Ovary (tissue), 9 donors: ENCODE measurements around the gene CAPZB. TPM values are rescaled to one million over a fixed set of nuclear protein-coding genes. Genes with fewer than 3 reads are reported as not detected.

ENCODE experiments used
- DNase-seq, 5 donors: peaks; one replicate each; pipeline ENCODE4 v3.0.0-alpha.2; 2019 to 2020
- H3K27ac ChIP-seq, 2 donors: fragments of 200-600 bp; one replicate each; pipeline versions ENCODE4 v1.5.1 to v1.8.0; 2019 to 2022
- H3K27me3 ChIP-seq: fragments of 200-600 bp; one replicate; pipeline ENCODE4 v1.8.0; 2022
- H3K36me3 ChIP-seq: fragments of 200-600 bp; sonication (generic); one replicate; pipeline ENCODE4 v1.5.1; 2019
- H3K4me1 ChIP-seq: one replicate; pipeline ENCODE4 v1.8.1; 2013; ENCODE audit warnings: mild to moderate bottlenecking, moderate library complexity; ENCODE audit not compliant: insufficient read depth
- H3K4me3 ChIP-seq: fragments of 200-600 bp; sonication (generic); one replicate; pipeline ENCODE4 v1.5.1; 2017
- H3K9me3 ChIP-seq, 2 donors: fragments of 200-600 bp in 1 of 2; sonication (generic) in 1 of 2; one replicate each; pipeline versions ENCODE4 v1.5.1 to v1.8.1; 2013 to 2019; ENCODE audit warnings: mild to moderate bottlenecking in 1 of 2, moderate library complexity in 1 of 2
- EP300 ChIP-seq: sonication (generic); formaldehyde crosslinking; IDR thresholded peaks from one replicate; pipeline ENCODE4 v1.6.1; 2017; ENCODE audit warnings: antibody characterized with exemption
- POLR2A ChIP-seq: fragments of 450-650 bp; IDR thresholded peaks from one replicate; pipeline ENCODE4 v1.6.1; 2017; ENCODE audit warnings: antibody characterized with exemption, mild to moderate bottlenecking, moderate library complexity
- WGBS, 3 donors: extraction: QIAGEN DNeasy Blood & Tissue Kit in 1 of 3; methylation state at CpG; one replicate each; pipeline versions ENCODE4 v1.1.5 to v1.1.7; 2013 to 2017; 5-methylcytosine and 5-hydroxymethylcytosine counted together
- intact Hi-C, 4 donors: fragments of 100-400 bp; cut with DNase I; formaldehyde crosslinking; loops; one replicate each; pipeline versions ENCODE4 v1.11.0 to v1.15.1; 2022 to 2023
- polyA plus RNA-seq, 2 donors: library from polyadenylated mRNA; stranded (reverse); fragments of 200-250 nt in 1 of 2; fragments of 350-450 nt in 1 of 2; fragmentation: Illumina TruSeq in 1 of 2; extraction: RNeasy Lipid Tissue Mini Kit (QIAGEN cat#74804) in 1 of 2; gene quantifications; one replicate each; pipeline ENCODE4 v1.2.3, GENCODE V29; 2013 to 2014
- total RNA-seq, 7 donors: library from RNA; depleted of rRNA in 2 of 7; stranded (reverse); fragments of >200 nt in 2 of 7; fragmentation: NEBNext Ultra II Directional in 3 of 7; extraction: Animal tissue kit (Norgen Biotek cat#: 25700) in 3 of 7; gene quantifications; one replicate each; pipeline versions ENCODE4 v1.1.0 to v1.2.4, GENCODE V29; 2016 to 2023
- TF ChIP-seq, protein P1 (sequence below), 3 donors: fragments of 450-650 bp in 2 of 3; fragments of 200-600 bp in 1 of 3; IDR thresholded peaks; one replicate each; pipeline versions ENCODE4 v1.5.1 to v1.8.0; 2016 to 2022; ENCODE audit warnings: antibody characterized with exemption in 3 of 3, mild to moderate bottlenecking in 1 of 3
- donor health status: DM: no; HTN: no; CAD: no; lungs with moderate emphysema.
- donor health status: DM: no; HTN: no; CAD: no.
- donor health status: Bipolar disorder and iron deficiency.
- donor health status: DM: yes; HTN: yes; CAD: no.
- donor health status: DM: no; HTN: no; CAD: no.
- donor health status: DM: yes; HTN: yes; CAD: no.

Gene CAPZB
- total and polyA plus RNA-seq, 9 donors = 85.0 to 391 (median 258) TPM

DNA sequence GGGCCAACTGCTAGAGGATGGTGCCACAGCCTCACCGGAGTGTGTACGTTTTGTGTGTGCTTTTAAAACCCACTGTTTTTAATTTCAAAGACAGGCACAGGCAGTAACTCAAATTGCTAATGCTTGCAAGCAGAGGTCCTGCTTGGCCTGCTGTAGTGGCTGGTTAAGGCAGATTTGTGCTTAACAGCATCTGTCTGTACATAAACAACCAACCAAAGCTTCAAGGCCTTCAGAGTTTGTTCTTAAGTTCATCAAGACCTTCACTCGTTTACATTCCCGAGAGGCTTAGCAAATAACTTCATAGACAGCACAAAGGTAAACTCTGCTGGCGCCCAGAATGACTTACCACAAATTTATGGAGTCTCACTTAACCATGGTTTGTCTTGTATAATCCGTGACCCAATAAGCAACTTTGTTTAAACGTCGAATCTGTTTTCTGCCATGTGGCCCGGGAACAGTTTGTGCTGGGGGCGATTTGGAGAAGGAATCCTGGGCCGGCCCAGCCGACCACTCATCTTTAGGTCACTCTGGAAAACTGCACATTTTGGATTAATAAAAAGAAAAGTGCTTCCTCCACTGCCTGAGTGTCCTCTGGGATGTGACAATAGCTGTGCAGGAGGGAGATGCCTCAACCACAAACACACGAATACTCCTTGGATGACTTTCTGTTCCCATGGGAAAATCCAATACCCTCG lies 58.1 kb downstream of the CAPZB start:
- TF ChIP-seq EP300 (no peak), POLR2A (no peak)
- TF ChIP-seq, protein P1, sequence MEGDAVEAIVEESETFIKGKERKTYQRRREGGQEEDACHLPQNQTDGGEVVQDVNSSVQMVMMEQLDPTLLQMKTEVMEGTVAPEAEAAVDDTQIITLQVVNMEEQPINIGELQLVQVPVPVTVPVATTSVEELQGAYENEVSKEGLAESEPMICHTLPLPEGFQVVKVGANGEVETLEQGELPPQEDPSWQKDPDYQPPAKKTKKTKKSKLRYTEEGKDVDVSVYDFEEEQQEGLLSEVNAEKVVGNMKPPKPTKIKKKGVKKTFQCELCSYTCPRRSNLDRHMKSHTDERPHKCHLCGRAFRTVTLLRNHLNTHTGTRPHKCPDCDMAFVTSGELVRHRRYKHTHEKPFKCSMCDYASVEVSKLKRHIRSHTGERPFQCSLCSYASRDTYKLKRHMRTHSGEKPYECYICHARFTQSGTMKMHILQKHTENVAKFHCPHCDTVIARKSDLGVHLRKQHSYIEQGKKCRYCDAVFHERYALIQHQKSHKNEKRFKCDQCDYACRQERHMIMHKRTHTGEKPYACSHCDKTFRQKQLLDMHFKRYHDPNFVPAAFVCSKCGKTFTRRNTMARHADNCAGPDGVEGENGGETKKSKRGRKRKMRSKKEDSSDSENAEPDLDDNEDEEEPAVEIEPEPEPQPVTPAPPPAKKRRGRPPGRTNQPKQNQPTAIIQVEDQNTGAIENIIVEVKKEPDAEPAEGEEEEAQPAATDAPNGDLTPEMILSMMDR (IDR thresholded peaks at IDR 0.05) = no peak
- H3K27me3 ChIP-seq = no peaks in the 10 kb centered on the region
- 9 to 20% (median 12%) methylated on average over 14 of the region's 14 CpGs for WGBS, 3 donors
- H3K36me3 ChIP-seq = no peaks in the 10 kb centered on the region
- peak overlapping the region; percentile 64 to 85 for H3K27ac ChIP-seq
- DNase-seq = peak in 3 of 5 donors; percentile 55 to 70 (median 64)
- intact Hi-C loops = no loop called here
- no peak overlapping the region for H3K4me3 ChIP-seq
- peaks cover 51% of the 10 kb centered on the region for H3K4me1 ChIP-seq
- H3K9me3 ChIP-seq = no peaks in the 10 kb centered on the region

DNA sequence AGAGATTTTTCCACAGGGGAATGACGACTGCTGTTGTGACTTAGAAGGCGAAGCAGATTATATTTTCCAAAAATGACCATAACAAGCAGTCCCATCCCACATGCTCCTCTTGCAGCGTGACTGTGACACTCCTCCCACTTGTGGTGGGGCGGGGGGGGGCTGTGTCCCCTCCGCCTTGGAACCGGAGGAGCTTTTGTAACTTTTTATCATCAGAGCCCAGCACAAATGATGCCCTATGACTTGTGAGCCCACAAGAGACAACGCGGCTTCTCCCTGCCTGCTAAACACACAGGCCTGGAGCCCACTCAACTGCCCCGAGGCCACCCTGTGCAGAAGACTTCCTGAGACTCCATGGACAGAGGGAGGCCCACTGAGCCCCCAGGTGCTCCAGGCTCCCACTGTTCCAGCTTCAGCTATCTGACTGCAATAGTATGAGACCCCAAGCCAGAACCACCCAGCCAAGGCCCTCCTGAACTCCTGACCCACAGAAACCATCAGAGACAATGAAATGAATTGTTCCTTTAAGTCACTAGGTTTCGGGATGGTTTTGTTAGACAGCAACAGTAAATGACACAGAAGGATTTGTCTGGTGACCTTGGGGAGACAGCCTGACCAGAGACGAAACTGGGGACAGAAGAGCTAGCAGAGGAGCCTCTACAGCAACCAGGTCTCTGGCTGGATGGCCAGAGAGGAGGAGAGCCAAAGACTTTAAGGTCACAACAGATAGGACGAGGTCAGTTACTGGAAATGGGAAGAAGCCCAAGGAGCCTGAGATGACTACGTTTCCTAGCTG lies 58.8 kb downstream of the CAPZB start:
- Histone ChIP-seq H3K27me3 (no peaks in the 10 kb centered on the region), H3K4me1 (peaks cover 51% of the 10 kb centered on the region), H3K27ac (peak overlapping the region; percentile 64 to 85), H3K36me3 (no peaks in the 10 kb centered on the region), H3K4me3 (no peak overlapping the region), H3K9me3 (no peaks in the 10 kb centered on the region)
- DNase-seq = peak in 2 of 5 donors; percentile 45 to 63
- WGBS, 3 donors = 12 to 26% (median 15%) methylated on average over 13 of the region's 13 CpGs
- TF ChIP-seq, protein P1 (IDR thresholded peaks at IDR 0.05) = no peak
- TF ChIP-seq POLR2A (no peak), EP300 (no peak)
- intact Hi-C loops = no loop called here

DNA sequence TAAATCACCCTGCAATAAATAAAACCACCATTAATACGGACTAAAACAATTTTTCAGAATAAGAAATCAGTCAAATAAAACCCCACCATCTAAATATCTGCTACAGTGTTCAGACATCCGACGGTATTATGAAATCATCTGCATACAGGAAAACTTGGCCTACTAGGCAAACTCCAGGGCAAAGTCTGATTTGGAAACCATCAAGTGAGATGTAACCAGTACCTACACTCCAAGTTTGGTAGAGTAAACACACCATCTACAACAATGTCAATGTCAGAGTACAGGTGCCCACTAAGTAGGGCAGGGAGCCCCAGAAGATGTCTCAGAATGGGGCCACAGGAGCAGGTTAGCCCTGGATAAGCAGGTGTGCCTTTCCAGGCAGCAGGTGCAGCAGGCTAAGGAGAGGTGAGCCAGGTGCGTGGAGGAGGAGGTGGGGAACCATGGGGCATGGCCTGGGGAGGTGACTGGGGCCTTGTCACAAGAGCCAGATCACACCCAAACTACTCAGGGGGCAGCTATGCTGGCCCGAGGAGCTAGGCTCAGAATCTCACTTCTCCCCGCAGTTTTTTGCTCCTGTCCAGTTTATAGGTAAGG lies 59.6 kb downstream of the CAPZB start:
- no peaks in the 10 kb centered on the region for H3K9me3 ChIP-seq
- H3K27ac ChIP-seq = peak overlapping the region; percentile 64 to 85
- peaks cover 51% of the 10 kb centered on the region for H3K4me1 ChIP-seq
- intact Hi-C loops = no loop called here
- H3K27me3 ChIP-seq = no peaks in the 10 kb centered on the region
- peak in 1 of 5 donors; percentile 43 for DNase-seq
- H3K4me3 ChIP-seq = no peak overlapping the region
- no peaks in the 10 kb centered on the region for H3K36me3 ChIP-seq
- 46 to 59% (median 49%) methylated on average over 6 of the region's 6 CpGs for WGBS, 3 donors
- TF ChIP-seq, protein P1 (IDR thresholded peaks at IDR 0.05) = no peak
- no peak for TF ChIP-seq POLR2A

DNA sequence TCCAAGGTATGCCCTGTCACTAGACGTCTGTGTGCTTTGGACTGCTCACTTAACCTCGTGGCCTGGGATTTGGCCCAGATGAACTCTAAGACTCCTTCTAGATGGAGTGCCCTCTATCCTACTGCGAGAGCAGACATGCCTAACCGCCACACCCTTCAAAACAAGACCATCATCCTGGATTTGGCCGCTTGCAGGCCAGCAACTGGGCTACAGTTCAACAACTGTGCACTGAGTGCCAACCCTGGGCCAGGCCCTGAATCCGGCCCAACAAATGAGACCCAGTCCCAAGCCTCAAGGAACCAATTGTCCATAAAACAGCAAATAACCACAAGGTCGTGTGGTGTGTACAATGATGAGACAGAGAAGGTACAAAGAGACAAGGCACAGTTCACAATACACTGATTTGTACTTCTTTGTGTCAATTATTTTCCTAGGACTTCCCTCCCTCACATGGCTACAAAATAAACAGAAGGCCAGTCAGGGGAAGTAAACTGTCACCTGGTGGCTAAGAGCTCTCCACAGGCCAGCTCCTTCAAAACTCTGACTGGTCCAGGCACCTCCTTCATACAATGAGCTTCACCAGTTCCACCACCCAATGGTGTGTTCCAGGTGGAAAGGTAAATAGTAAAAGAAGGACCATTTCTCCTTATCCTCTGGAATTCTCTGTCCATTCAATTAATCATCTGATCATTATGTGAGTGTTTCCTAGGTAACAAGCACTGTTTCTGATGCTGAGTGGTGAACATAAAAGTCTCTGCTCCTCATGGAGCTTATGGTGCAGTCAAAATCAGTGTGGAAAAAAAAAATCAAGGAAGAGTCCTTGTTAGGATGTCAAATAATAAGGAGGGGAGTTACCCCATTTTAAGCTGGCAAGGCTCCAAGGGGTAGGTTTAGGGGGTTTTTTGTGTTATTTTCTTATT lies 60.4 kb downstream of the CAPZB start:
- H3K4me3 ChIP-seq = no peak overlapping the region
- TF ChIP-seq EP300 (no peak), POLR2A (no peak)
- TF ChIP-seq, protein P1 (IDR thresholded peaks at IDR 0.05) = no peak
- DNase-seq = peak in 1 of 5 donors; percentile 39
- H3K27me3 ChIP-seq = no peaks in the 10 kb centered on the region
- H3K27ac ChIP-seq = peak overlapping the region in 1 of 2 donors; percentile 85
- H3K4me1 ChIP-seq = peaks cover 53% of the 10 kb centered on the region
- H3K36me3 ChIP-seq = no peaks in the 10 kb centered on the region
- WGBS, 3 donors = 57 to 75% (median 74%) methylated on average over 7 of the region's 7 CpGs
- intact Hi-C loops = no loop called here
- no peaks in the 10 kb centered on the region for H3K9me3 ChIP-seq
